HG02840 (cell line): ENCODE measurements around the gene MYCN.

Experiments
- ATAC-seq: cut with Tn5 transposase; IDR thresholded peaks from one replicate; pipeline ENCODE4 v1.9.1; 2021; ENCODE audit warnings: mild to moderate bottlenecking, moderate library complexity, moderate number of reproducible peaks; ENCODE audit not compliant: unreplicated experiment, low FRiP score

MYCN gene

DNA sequence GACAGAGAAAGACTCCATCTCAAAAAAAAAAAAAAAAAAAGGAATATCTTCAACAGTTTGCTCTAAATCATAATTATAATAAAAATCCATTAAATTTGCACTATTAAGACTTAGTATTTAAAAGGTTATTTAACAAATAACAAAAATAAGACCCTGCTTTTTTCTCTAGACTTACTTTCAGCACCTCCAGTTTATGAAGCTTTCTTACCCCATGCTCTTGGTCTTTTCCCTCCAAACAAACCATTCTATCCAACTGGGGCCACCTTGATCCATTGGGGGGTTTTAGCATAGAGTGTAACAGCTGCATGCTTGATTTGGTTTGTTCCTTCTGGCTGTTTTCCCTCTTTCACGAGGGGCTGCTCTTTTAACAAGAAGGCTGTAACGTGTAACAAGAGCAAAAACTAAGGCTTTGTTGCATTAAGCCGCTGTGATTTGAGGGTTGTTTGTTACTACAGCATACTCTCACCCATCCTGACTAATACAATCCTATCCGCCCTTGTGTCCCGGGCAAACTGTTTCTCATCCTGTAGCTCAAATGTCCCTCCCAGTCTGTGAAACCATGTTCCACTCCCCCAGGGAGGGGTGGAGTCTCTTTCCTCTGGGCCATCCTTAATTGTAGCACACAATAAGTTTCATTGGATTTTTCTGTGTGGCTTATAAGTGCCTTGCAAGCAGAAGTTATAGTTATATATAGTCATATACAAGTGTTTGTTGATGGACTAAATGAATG is 9.6 kb upstream of the MYCN start:
- no peak for ATAC-seq

- ATAC-seq, result no peak
Measured at GRCh38 chr2:15931319-15931890, 8.9 kb upstream of the MYCN start.

DNA sequence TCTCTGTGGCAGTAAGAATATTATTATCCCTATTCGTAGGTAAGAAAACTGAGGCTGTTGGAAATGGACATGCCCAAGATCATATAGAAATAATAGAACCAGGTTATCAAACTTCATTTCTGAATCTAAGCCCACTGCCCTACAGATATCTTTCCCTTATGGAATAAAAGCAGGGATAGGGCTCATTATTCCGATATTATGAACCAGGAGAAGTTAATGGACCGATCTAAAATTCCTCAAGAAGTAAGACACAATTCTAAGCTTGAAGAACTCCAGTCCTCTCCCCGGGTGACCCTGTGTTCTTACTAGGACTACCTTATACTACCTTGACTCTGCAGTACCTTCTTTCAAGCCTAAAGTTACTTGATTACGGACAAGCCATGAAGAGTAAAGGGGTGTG is 8.4 kb upstream of the MYCN start:
- ATAC-seq, result no peak

- no peak for ATAC-seq
Measured at GRCh38 chr2:15932394-15933183, 7.8 kb upstream of the MYCN start.

DNA sequence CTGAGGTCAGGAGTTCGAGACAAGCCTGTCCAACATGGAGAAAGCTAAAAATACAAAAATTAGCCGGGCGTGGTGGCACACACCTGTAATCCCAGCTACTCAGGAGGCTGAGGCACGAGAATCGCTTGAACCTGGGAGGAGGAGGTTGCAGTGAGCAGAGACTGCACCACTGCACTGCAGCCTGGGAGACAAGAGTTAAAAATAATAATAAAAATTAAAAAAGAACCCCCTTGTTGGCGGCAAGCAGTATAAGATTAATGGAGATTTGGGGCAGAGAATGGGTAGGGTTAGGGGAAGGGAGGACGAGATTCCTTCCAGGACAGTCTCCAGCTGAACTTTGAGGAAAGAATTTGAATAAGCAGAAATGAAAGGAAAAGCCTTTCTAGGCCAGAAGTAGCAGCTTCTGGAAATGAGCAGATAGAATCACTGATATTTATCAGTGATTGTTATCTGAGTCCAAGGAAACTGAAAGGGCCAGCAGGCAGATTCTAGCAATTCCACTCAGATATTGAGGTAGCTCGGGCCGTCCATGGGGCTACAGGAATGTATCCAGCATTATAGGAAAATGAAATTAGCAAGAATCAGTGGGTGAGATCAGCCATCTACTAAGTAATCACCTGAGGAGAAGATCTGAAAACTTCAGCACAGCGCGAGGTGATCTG is 7.0 kb upstream of the MYCN start:
- ATAC-seq, result no peak

DNA sequence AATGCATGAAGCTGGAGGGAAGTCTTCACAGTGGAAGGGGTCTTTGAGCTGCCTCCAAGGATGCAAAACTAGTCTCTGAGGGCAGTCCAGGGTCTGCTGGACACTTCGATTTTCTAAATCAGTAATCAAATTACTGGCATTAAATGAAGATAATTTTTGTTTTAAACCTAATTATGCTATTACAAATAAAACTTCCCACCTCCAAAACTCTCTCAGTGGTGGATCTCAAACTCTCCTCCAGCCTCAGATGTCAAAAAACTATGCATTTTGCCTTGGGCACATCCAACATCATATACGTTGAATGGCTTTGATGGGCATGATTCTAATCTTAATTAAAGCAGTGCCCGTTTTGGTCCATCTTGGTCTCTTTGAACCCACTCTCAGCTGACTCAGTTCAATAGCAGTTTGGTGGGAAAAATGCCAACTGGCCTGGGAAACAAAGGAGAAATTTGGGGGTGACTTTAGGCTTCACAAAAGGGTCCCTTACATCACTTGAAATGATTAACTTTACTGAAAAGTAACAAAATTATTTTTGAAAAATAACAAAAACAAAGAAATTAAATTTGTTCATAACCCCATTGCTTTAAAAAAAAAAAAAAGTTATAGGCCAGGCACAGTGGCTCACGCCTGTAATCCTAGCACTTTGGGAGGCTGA is 5.9 kb upstream of the MYCN start:
- no peak for ATAC-seq

DNA sequence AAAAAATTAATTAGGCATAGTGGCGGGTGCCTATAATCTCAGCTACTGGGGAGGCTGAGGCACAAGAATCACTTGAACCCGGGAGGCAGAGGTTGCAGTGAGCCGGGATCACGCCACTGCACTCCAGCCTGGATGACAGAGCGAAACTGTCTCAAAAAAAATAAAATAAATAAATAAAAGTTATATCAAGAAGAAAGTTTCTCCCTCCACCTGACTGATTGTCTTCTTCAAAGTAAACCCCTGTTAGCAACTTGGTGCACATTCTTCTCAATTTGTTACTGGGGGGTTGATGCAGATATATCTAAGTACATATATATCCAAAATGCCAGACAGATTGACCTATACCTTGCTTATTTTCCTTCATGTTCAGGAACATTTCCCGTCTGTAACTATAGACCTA is 5.2 kb upstream of the MYCN start:
- ATAC-seq, result no peak

DNA sequence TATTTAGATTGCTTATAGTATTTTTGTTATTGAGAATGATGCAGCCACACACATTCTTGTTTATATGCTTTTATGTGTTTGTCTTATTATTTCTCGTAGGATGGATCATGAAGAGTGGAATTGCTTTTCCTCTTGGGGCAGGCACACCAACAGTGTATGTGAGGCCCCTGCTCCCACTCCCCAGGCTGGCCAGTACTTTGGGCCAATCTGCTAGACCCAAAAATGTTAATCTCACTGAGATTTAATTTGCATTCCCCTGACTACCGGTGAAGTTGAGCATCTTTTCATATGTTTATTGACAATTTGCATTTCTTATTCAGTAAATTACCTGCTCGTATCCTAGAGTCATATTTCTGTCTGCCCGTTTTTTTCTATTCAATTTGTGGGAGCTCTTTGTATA is 4.7 kb upstream of the MYCN start:
- ATAC-seq, result no peak

- ATAC-seq, result no peak
Measured at GRCh38 chr2:15936277-15937104, 3.9 kb upstream of the MYCN start.

GRCh38 chr2:15937105-15937881 is 3.1 kb upstream of the MYCN start:
- ATAC-seq, result no peak

- ATAC-seq, result no peak
Measured at GRCh38 chr2:15937882-15938802, 2.2 kb upstream of the MYCN start.

GRCh38 chr2:15938803-15939555 is 1.4 kb upstream of the MYCN start:
- no peak for ATAC-seq

- no peak for ATAC-seq
Measured at GRCh38 chr2:15939556-15939853, 845 bp upstream of the MYCN start.

- no peak for ATAC-seq
Measured at GRCh38 chr2:15940661-15941480, 521 bp downstream of the MYCN start.

DNA sequence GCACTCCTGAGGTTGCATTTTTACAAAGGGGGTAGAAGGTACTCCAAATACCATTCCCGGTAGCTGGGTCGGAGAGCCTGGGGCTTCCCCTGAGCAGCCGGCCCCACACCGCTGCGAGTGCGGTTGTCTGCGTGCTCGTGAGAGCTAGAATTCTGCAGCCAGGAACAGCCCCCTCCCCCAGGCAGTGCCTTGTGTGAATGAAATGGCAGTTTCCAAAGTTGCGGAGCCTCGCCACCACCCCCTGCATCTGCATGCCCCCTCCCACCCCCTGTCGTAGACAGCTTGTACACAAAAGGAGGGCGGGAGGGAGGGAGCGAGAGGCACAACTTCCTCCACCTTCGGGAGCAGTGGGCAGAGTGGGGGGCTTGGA is 1.1 kb downstream of the MYCN start:
- ATAC-seq, result no peak

GRCh38 chr2:15941871-15942710 is 1.7 kb downstream of the MYCN start:
- no peak for ATAC-seq
